ENCODE data around the gene ODAPH. TPM values are rescaled to one million over a fixed set of nuclear protein-coding genes. Genes with fewer than 3 reads are reported as not detected.

Gene ODAPH
- total RNA-seq, 1 experiment from 2014 or later: not detected

GRCh38 chr4:75511841-75512240 lies 44.0 kb upstream of the ODAPH start:
- TF ChIP-seq, protein P1, sequence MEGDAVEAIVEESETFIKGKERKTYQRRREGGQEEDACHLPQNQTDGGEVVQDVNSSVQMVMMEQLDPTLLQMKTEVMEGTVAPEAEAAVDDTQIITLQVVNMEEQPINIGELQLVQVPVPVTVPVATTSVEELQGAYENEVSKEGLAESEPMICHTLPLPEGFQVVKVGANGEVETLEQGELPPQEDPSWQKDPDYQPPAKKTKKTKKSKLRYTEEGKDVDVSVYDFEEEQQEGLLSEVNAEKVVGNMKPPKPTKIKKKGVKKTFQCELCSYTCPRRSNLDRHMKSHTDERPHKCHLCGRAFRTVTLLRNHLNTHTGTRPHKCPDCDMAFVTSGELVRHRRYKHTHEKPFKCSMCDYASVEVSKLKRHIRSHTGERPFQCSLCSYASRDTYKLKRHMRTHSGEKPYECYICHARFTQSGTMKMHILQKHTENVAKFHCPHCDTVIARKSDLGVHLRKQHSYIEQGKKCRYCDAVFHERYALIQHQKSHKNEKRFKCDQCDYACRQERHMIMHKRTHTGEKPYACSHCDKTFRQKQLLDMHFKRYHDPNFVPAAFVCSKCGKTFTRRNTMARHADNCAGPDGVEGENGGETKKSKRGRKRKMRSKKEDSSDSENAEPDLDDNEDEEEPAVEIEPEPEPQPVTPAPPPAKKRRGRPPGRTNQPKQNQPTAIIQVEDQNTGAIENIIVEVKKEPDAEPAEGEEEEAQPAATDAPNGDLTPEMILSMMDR (conservative IDR thresholded peaks at IDR 0.05): no peak
- no peaks in the 10 kb centered on the region for H3K27me3 ChIP-seq (ENCODE audit: insufficient read depth, low read length)
- H3K4me2 ChIP-seq (ENCODE audit: insufficient read depth, insufficient read length, low read length): peak overlapping the region; percentile 96
- no peak overlapping the region for H3K4ac ChIP-seq (ENCODE audit: low read depth, low read length)
- H2BK15ac ChIP-seq (ENCODE audit: low read depth, low read length): no peak overlapping the region
- H3K56ac ChIP-seq (ENCODE audit: insufficient read length, low read depth, low read length): no peak overlapping the region
- no peak overlapping the region for H4K5ac ChIP-seq (ENCODE audit: insufficient read length, low read depth, low read length)
- H3K18ac ChIP-seq (ENCODE audit: insufficient read length, low read depth, low read length): no peak overlapping the region
- H3T11ph ChIP-seq (ENCODE audit: low read length): no peak overlapping the region
- H3K14ac ChIP-seq (ENCODE audit: insufficient read depth, low read length): no peak overlapping the region
- Mint-ChIP-seq H3K36me3 (ENCODE audit: insufficient read depth in 1 of 3, low read depth in 3 of 3) (peaks cover 7 to 40% (median 23%) of the 10 kb centered on the region in 3 experiments), H3K4me1 (peaks cover 21 to 22% of the 10 kb centered on the region in 2 experiments), H3K4me3 (no peak overlapping the region), H3K9me3 (peaks cover 0 to 7% of the 10 kb centered on the region in 2 experiments; a peak in 1 of 5 replicates), H3K27ac (no peak overlapping the region; a peak in 1 of 7 replicates), H3K27me3 (ENCODE audit: low read depth) (no peaks in the 10 kb centered on the region)
- H3K79me2 ChIP-seq (ENCODE audit: insufficient read depth, low read length): peaks cover 9% of the 10 kb centered on the region; the same call in 1 of the 2 replicates
- H2AFZ ChIP-seq (ENCODE audit: low read length): no peak overlapping the region
- no CpG with 5 or more reads among the region's 3 CpGs for WGBS (ENCODE audit: extremely low coverage, insufficient read length, low lambda C conversion rate)
- H3K79me1 ChIP-seq (ENCODE audit: insufficient read depth, low read depth, low read length, poor library complexity, severe bottlenecking): no peaks in the 10 kb centered on the region
- no peak overlapping the region for H2BK120ac ChIP-seq (ENCODE audit: low read depth, low read length, poor library complexity, severe bottlenecking)
- H4K8ac ChIP-seq (replicated peaks; ENCODE audit: insufficient read length, low read depth, low read length): no peak overlapping the region
- no peak overlapping the region for H3K9ac ChIP-seq (ENCODE audit: extremely low read depth, insufficient read length, low read length)
- no peak overlapping the region for H2BK5ac ChIP-seq (ENCODE audit: insufficient read length, low read length)
- peaks cover 4% of the 10 kb centered on the region for H4K20me1 ChIP-seq (ENCODE audit: control insufficient read depth, insufficient read depth, insufficient read length)
- no peak overlapping the region for H2AK5ac ChIP-seq (ENCODE audit: insufficient read length, low read length)
- no peak overlapping the region for H2BK20ac ChIP-seq (ENCODE audit: low read depth, low read length, poor library complexity, severe bottlenecking)
- H2BK12ac ChIP-seq (ENCODE audit: insufficient read length, low read depth, low read length): no peak overlapping the region
- no peak overlapping the region for H3K27ac ChIP-seq (ENCODE audit: insufficient read length, low read depth, low read length)
- H3K23ac ChIP-seq (ENCODE audit: insufficient read length, low read depth, low read length): no peak overlapping the region
- H4K91ac ChIP-seq (ENCODE audit: insufficient read length, low read depth, low read length): no peak overlapping the region
- peaks cover 8% of the 10 kb centered on the region for H3K4me1 ChIP-seq (ENCODE audit: insufficient read depth, low read length)
- no peak for DNase-seq
- H3K23me2 ChIP-seq (ENCODE audit: insufficient read length, low read depth, low read length, poor library complexity, severe bottlenecking): peaks cover 13% of the 10 kb centered on the region
- no peaks in the 10 kb centered on the region for H3K9me3 ChIP-seq (ENCODE audit: control insufficient read depth, low read depth, low read length)

All from H9 (cell line).